Activated naive CD4-positive, alpha-beta T cell treated with anti-CD3 and anti-CD28 coated beads, Interleukin-2, amount 10 ng/mL, durations not matched to agents 7 days and 5 days (primary cell): ENCODE results near the gene SRRM5.

Source experiments
- CTCF ChIA-PET: fragments of 350-600 bp; sonication (Branson Sonifier 250); formaldehyde crosslinking; loops from one replicate; lab custom pipeline; 2021; ENCODE audit warnings: antibody characterized with exemption; lab: Charles Lee
- DNase-seq: peaks from one replicate; pipeline ENCODE4 v3.0.0-alpha.2; 2020
- H3K27ac Mint-ChIP-seq: one replicate; pipeline ENCODE4 v1.8.0; 2021; ENCODE audit warnings: mild to moderate bottlenecking, moderate library complexity, mixed read lengths
- H3K27me3 Mint-ChIP-seq: one replicate; pipeline ENCODE4 v1.8.0; 2021; ENCODE audit warnings: mild to moderate bottlenecking, mixed read lengths
- H3K36me3 Mint-ChIP-seq: one replicate; pipeline ENCODE4 v1.8.0; 2021; ENCODE audit warnings: mixed read lengths
- H3K4me1 Mint-ChIP-seq: one replicate; pipeline ENCODE4 v1.8.0; 2021; ENCODE audit warnings: mixed read lengths
- H3K4me3 Mint-ChIP-seq: one replicate; pipeline ENCODE4 v1.8.0; 2021; ENCODE audit warnings: mild to moderate bottlenecking, moderate library complexity, mixed read lengths
- H3K9me3 Mint-ChIP-seq: one replicate; pipeline ENCODE4 v1.8.0; 2021; ENCODE audit warnings: mixed read lengths

SRRM5 gene

GRCh38 chr19:43611788-43612187 is at the start of gene SRRM5:
Gene SRRM5 (plus strand): TSS chr19:43612088. CDS start chr19:43612122, 34 bp downstream.
- H3K36me3 Mint-ChIP-seq = peaks cover 20% of the 10 kb centered on the region
- no peak within 1 kb of the TSS for H3K4me3 Mint-ChIP-seq
- no peak within 1 kb of the TSS for H3K27ac Mint-ChIP-seq
- no peaks in the 10 kb centered on the region for H3K27me3 Mint-ChIP-seq
- CTCF ChIA-PET = no interaction called here
- no peak for DNase-seq
- H3K4me1 Mint-ChIP-seq = peaks cover 2% of the 10 kb centered on the region
- H3K9me3 Mint-ChIP-seq = no peaks in the 10 kb centered on the region

GRCh38 chr19:43562226-43562697 is 49.6 kb upstream of the SRRM5 start:
- Mint-ChIP-seq H3K9me3 (no peaks in the 10 kb centered on the region), H3K36me3 (peaks cover 41% of the 10 kb centered on the region), H3K27me3 (no peaks in the 10 kb centered on the region), H3K27ac (peak overlapping the region; percentile 99), H3K4me3 (peak overlapping the region; percentile 27), H3K4me1 (peaks cover 46% of the 10 kb centered on the region)
- CTCF ChIA-PET = interaction anchor here (1.4 kb wide), 1 partner anchor 32 kb away, joined by 6 read pairs; no protein-coding TSS in a partner anchor
- DNase-seq = no peak

GRCh38 chr19:43562698-43563241 is 49.1 kb upstream of the SRRM5 start:
- no peaks in the 10 kb centered on the region for H3K27me3 Mint-ChIP-seq
- H3K4me1 Mint-ChIP-seq = peaks cover 46% of the 10 kb centered on the region
- peak overlapping the region; percentile 27 for H3K4me3 Mint-ChIP-seq
- peak; percentile 82 for DNase-seq
- no peaks in the 10 kb centered on the region for H3K9me3 Mint-ChIP-seq
- CTCF ChIA-PET = interaction anchor here (1.4 to 1.7 kb wide), 2 partner anchors 8 to 32 kb away, joined by 6 to 9 read pairs; no protein-coding TSS in a partner anchor
- H3K27ac Mint-ChIP-seq = peak overlapping the region; percentile 99
- peaks cover 37% of the 10 kb centered on the region for H3K36me3 Mint-ChIP-seq

DNA sequence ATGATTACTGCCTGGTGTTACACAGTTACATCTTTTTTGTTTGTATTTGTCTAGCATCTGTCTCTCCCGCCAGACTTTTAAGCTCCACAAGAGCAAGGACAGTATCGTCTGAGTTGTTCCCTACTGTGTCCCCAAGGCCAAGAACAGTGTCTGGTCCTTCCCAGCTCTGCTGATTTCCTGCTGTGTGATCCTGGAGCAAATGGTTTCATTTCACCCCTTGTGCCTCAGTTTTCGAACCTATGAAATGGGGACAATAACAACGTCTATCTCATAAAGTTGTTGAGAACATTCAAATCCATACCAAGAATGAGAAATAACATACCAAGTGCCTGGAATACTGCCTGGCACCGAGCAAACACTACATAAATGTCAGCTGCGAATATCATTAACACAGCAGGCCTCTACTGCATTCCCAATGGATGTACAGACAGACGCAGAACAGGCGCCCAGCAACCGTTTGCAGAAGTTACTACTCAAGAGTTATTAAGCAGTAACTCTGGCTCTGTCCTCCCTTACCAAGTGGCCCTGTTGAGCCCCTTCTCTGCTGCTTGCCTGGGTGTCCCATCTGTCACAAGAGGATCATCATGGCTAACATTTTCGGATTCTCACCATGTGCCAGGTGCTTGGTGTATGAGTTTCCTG is 48.0 kb upstream of the SRRM5 start:
- DNase-seq = no peak
- H3K27me3 Mint-ChIP-seq = no peaks in the 10 kb centered on the region
- no peak overlapping the region for H3K4me3 Mint-ChIP-seq
- CTCF ChIA-PET = interaction anchor here (1.4 to 1.7 kb wide), 2 partner anchors 9 to 30 kb away, joined by 6 to 9 read pairs; no protein-coding TSS in a partner anchor
- peaks cover 46% of the 10 kb centered on the region for H3K4me1 Mint-ChIP-seq
- peak overlapping the region; percentile 99 for H3K27ac Mint-ChIP-seq
- H3K36me3 Mint-ChIP-seq = peaks cover 32% of the 10 kb centered on the region
- H3K9me3 Mint-ChIP-seq = no peaks in the 10 kb centered on the region

DNA sequence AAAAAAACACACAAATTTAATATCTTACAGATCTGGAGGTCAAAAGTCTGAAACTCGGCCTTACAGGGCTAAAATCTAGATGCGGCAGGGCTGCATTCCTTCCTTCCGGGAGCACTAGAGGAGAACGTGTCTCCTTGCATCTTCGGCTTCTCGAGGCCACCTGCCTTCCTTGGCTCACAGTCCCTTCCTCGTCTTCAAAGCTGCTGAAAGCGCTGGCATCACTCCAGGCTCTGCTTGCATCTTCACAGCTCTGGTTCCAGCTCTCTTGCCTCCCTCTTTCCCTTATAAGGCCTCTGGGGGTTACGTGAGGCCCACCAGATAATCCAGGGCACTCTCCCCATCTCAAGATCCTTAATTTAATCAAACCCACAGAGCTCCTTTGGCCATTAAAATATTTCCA is 47.1 kb upstream of the SRRM5 start:
- CTCF ChIA-PET = interaction anchor here (0.8 to 1.7 kb wide), 3 partner anchors 9 to 30 kb away, joined by 3 to 13 read pairs (median 4); no protein-coding TSS in a partner anchor
- Mint-ChIP-seq H3K9me3 (no peaks in the 10 kb centered on the region), H3K4me1 (peaks cover 47% of the 10 kb centered on the region)

DNA sequence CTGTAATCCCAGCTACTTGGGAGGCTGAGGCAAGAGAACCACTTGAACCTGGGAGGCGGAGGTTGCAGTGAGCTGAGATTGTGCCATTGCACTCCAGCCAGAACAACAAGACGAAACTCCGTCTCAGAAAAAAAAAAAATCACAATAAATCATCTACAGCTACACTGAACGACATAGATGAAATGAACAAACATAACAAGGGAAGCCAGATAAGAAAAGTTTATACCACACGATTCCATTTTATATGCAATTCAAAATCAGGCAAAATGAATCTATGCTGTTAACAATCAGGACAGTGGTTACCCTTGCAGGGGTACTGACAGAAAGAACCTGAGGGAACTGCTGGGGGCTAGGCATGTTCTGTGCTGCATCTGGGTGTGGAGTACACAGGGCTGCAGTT is 42.2 kb upstream of the SRRM5 start:
- Mint-ChIP-seq H3K36me3 (peaks cover 12% of the 10 kb centered on the region), H3K4me3 (no peak overlapping the region), H3K9me3 (no peaks in the 10 kb centered on the region), H3K4me1 (peaks cover 25% of the 10 kb centered on the region), H3K27me3 (no peaks in the 10 kb centered on the region), H3K27ac (peak overlapping the region; percentile 21)
- CTCF ChIA-PET = interaction anchor here (1.5 kb wide), 1 partner anchor 14 kb away, joined by 9 read pairs; no protein-coding TSS in a partner anchor
- no peak for DNase-seq

More for the DNA sequence above, 47.1 kb upstream of the SRRM5 start:
- Mint-ChIP-seq H3K36me3 (peaks cover 31% of the 10 kb centered on the region), H3K4me3 (no peak overlapping the region), H3K27me3 (no peaks in the 10 kb centered on the region), H3K27ac (peak overlapping the region; percentile 99)
- DNase-seq = no peak

DNA sequence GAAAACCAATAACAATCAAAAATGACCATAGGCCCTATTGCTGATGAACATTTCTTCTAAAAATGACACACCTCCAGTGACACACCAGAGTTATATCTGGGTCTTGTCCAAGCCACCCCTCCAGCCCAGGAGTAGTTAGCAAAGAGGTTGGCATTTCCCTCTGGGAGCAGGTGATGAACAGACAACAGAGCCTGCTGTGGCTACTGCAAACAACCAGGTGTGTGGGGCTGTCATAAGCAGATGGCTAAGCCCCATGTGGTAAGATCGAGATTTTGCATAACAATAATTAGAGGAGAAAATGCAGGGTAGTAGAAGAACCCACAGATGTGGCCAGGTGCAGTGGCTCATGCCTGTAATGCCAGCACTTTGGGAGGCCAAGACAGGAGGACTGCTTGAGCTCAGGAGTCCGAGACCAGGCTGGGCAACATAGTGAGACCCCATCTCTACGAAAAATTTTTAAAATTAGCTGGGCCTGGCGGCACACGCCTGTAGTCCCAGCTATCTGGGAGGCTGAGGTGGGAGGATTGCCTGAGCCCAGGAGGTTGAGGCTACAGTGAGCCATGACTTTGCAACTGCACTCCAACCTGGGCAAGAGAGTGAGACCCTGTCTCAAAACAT is 41.6 kb upstream of the SRRM5 start:
- CTCF ChIA-PET = interaction anchor here (1.3 kb wide), 1 partner anchor 15 kb away, joined by 5 read pairs; no protein-coding TSS in a partner anchor
- H3K4me1 Mint-ChIP-seq = peaks cover 25% of the 10 kb centered on the region

GRCh38 chr19:43572171-43572588 is 39.7 kb upstream of the SRRM5 start:
- Mint-ChIP-seq H3K27me3 (peaks cover 3% of the 10 kb centered on the region), H3K9me3 (no peaks in the 10 kb centered on the region), H3K4me3 (no peak overlapping the region), H3K27ac (no peak overlapping the region), H3K36me3 (peaks cover 14% of the 10 kb centered on the region), H3K4me1 (peaks cover 38% of the 10 kb centered on the region)
- CTCF ChIA-PET = interaction anchor here (1.8 kb wide), 1 partner anchor 17 kb away, joined by 10 read pairs; no protein-coding TSS in a partner anchor
- no peak for DNase-seq

More for the DNA sequence above, 41.6 kb upstream of the SRRM5 start:
- Mint-ChIP-seq H3K4me3 (no peak overlapping the region), H3K9me3 (no peaks in the 10 kb centered on the region), H3K36me3 (peaks cover 13% of the 10 kb centered on the region), H3K27me3 (no peaks in the 10 kb centered on the region), H3K27ac (peak overlapping the region; percentile 42)
- DNase-seq = no peak

DNA sequence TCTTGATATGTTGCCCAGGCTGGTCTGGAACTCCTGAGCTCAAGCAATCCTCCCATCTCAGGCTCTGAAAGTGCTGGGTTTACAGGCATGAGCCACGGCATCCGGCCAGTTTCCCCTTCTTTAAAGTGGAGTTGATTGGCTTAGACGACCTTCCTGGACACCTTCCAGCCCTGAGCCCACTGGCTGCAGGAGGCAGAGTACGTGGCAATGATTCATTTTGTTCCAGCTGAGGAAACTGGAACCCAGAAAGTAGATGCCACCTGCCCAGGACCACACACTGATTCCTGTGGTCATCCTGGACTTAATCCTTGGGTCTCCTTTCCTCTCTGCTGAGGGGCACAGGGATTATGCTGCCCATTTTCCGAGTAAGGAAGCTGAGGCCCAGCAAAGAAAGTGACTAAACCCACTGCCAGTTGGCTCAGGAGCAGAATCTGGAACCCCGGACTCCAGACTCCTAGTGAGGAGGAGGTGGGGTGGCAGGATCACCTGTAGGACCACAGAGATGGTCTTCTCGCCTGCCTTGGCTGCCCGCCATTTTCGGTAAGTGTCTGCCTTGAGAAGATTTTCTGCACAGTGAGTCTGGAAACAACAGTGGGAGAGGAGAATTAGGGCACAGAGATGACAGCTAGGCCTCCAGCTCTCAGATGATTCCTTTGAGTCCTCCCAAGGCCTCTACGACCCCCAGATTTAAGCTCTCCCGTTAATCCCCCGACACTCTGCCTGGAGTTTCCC is 37.3 kb upstream of the SRRM5 start:
- DNase-seq = no peak
- peaks cover 19% of the 10 kb centered on the region for H3K27me3 Mint-ChIP-seq
- peaks cover 45% of the 10 kb centered on the region for H3K4me1 Mint-ChIP-seq
- CTCF ChIA-PET = interaction anchor here (0.7 to 4.5 kb wide), 4 partner anchors 9 to 128 kb away, joined by 3 to 28 read pairs (median 14); partner anchors contain the start of genes IRGQ and ZNF576
- peak overlapping the region; percentile 90 for H3K27ac Mint-ChIP-seq
- peaks cover 14% of the 10 kb centered on the region for H3K36me3 Mint-ChIP-seq
- peak overlapping the region; percentile 97 for H3K4me3 Mint-ChIP-seq
- no peaks in the 10 kb centered on the region for H3K9me3 Mint-ChIP-seq

- H3K4me3 Mint-ChIP-seq = peak within 1 kb of the TSS; percentile 97
- DNase-seq = peak; percentile 99
- H3K36me3 Mint-ChIP-seq = peaks cover 11% of the 10 kb centered on the region
- H3K27ac Mint-ChIP-seq = peak within 1 kb of the TSS; percentile 90
- no peaks in the 10 kb centered on the region for H3K9me3 Mint-ChIP-seq
- CTCF ChIA-PET = interaction anchor here (1.4 to 4.5 kb wide), 3 partner anchors 19 to 128 kb away, joined by 4 to 28 read pairs (median 24); partner anchors contain the start of genes IRGQ and ZNF576
- peaks cover 47% of the 10 kb centered on the region for H3K4me1 Mint-ChIP-seq
- peaks cover 24% of the 10 kb centered on the region for H3K27me3 Mint-ChIP-seq
These were observed 36.5 kb upstream of the SRRM5 start, which contains the start of the genes PINLYP and XRCC1 for GRCh38 chr19:43575156-43575950. Gene PINLYP (plus strand): TSS chr19:43575801. CDS start chr19:43577192, 1,391 bp downstream. Gene XRCC1 (minus strand): TSS chr19:43575527. CDS start chr19:43575458, 69 bp downstream.

GRCh38 chr19:43575955-43576878 is 35.7 kb upstream of the SRRM5 start:
- no peak for DNase-seq
- CTCF ChIA-PET = interaction anchor here (2.6 to 4.5 kb wide), 2 partner anchors 20 kb away, joined by 24 to 28 read pairs; partner anchors contain the start of genes IRGQ and ZNF576
- Mint-ChIP-seq H3K4me1 (peaks cover 45% of the 10 kb centered on the region), H3K36me3 (peaks cover 9% of the 10 kb centered on the region), H3K27me3 (peaks cover 24% of the 10 kb centered on the region), H3K9me3 (no peaks in the 10 kb centered on the region), H3K4me3 (peak overlapping the region; percentile 52), H3K27ac (peak overlapping the region; percentile 74)

- CTCF ChIA-PET = interaction anchor here (0.9 kb wide), 1 partner anchor 16 kb away, joined by 5 read pairs; no protein-coding TSS in a partner anchor
- DNase-seq = no peak
- peaks cover 40% of the 10 kb centered on the region for H3K4me1 Mint-ChIP-seq
- no peaks in the 10 kb centered on the region for H3K9me3 Mint-ChIP-seq
- H3K36me3 Mint-ChIP-seq = peaks cover 2% of the 10 kb centered on the region
- H3K27me3 Mint-ChIP-seq = peaks cover 24% of the 10 kb centered on the region
- no peak overlapping the region for H3K4me3 Mint-ChIP-seq
- H3K27ac Mint-ChIP-seq = no peak overlapping the region
These were observed 33.1 kb upstream of the SRRM5 start for GRCh38 chr19:43578787-43579186.
